Natural killer cell treated with Interleukin-12 subunit alpha and Interleukin-12 subunit beta and Interleukin-15 and Interleukin-18, amount 100 ng/mL, for 72 hours (primary cell): ENCODE results near the gene SLC16A8. TPM values are rescaled to one million over a fixed set of nuclear protein-coding genes. Genes with fewer than 3 reads are reported as not detected.
A peak's percentile ranks its signal among the peaks of the same experiment; 100 is the strongest.

Experiments
- ATAC-seq, 2 donors: fragments of 150-1000 bp; cut with Tn5 transposase in 1 of 2; sonication (Bioruptor Pico), chemical (Tn5 transposase) in 1 of 2; 2 replicates each; pipeline ENCODE4 v1.10.0; 2021
- DNase-seq: peaks from one replicate; pipeline ENCODE4 v3.0.0; 2022; ENCODE audit warnings: low spot score
- H3K27ac Mint-ChIP-seq, 2 donors: 1 replicate in 1 of 2; 2 replicates in 1 of 2; pipeline ENCODE4 v1.8.0; 2022; ENCODE audit warnings: mixed read lengths in 2 of 2, mild to moderate bottlenecking in 1 of 2, moderate library complexity in 1 of 2
- H3K27me3 Mint-ChIP-seq, 2 donors: 1 replicate in 1 of 2; 2 replicates in 1 of 2; pipeline ENCODE4 v1.8.0; 2022; ENCODE audit warnings: mixed read lengths in 2 of 2
- H3K36me3 Mint-ChIP-seq: one replicate; pipeline ENCODE4 v1.8.0; 2022; ENCODE audit warnings: mixed read lengths
- H3K4me1 Mint-ChIP-seq, 2 donors: 1 replicate in 1 of 2; 2 replicates in 1 of 2; pipeline ENCODE4 v1.8.0; 2022; ENCODE audit warnings: low read depth in 2 of 2, mixed read lengths in 2 of 2, mild to moderate bottlenecking in 1 of 2
- H3K4me3 Mint-ChIP-seq: one replicate; pipeline ENCODE4 v1.8.0; 2022; ENCODE audit warnings: mixed read lengths
- H3K9me3 Mint-ChIP-seq: 2 replicates; pipeline ENCODE4 v1.8.0; 2022; ENCODE audit warnings: mixed read lengths
- total RNA-seq, 2 donors: library from RNA; stranded (reverse); gene quantifications; one replicate each; pipeline ENCODE4 v1.2.3, GENCODE V29; 2022

The SLC16A8 gene
- under 1 TPM in 1 of 2 donors, not detected in 1; 0.50 TPM for total RNA-seq

- H3K27ac Mint-ChIP-seq: no peak within 1 kb of the TSS
- ATAC-seq: no peak
- DNase-seq: no peak
- H3K4me1 Mint-ChIP-seq: peaks cover 4% of the 10 kb centered on the region in 2 donors
- no peaks in the 10 kb centered on the region for H3K9me3 Mint-ChIP-seq
- no peak within 1 kb of the TSS for H3K4me3 Mint-ChIP-seq
- H3K36me3 Mint-ChIP-seq: no peaks in the 10 kb centered on the region
- peaks cover 0 to 2% of the 10 kb centered on the region in 2 donors for H3K27me3 Mint-ChIP-seq
These were observed at the start of gene SLC16A8 for GRCh38 chr22:38083931-38084631. Gene SLC16A8 (minus strand): TSS chr22:38084184. CDS start chr22:38082873, 1,311 bp downstream.

GRCh38 chr22:38133331-38133730, 49.3 kb upstream of the SLC16A8 start:
- peaks cover 4 to 14% of the 10 kb centered on the region in 2 donors for H3K4me1 Mint-ChIP-seq
- no peaks in the 10 kb centered on the region for H3K27me3 Mint-ChIP-seq
- H3K9me3 Mint-ChIP-seq: no peaks in the 10 kb centered on the region
- H3K4me3 Mint-ChIP-seq: no peak overlapping the region
- ATAC-seq (no peak), DNase-seq (no peak)
- H3K27ac Mint-ChIP-seq: no peak overlapping the region
- H3K36me3 Mint-ChIP-seq: no peaks in the 10 kb centered on the region

GRCh38 chr22:38132794-38133193, 48.8 kb upstream of the SLC16A8 start:
- Mint-ChIP-seq H3K4me3 (no peak overlapping the region), H3K4me1 (peaks cover 4 to 14% of the 10 kb centered on the region in 2 donors), H3K27ac (no peak overlapping the region), H3K27me3 (no peaks in the 10 kb centered on the region), H3K9me3 (no peaks in the 10 kb centered on the region), H3K36me3 (no peaks in the 10 kb centered on the region)
- ATAC-seq: no peak
- DNase-seq: no peak

GRCh38 chr22:38132136-38132535, 48.2 kb upstream of the SLC16A8 start:
- DNase-seq (no peak), ATAC-seq (no peak)
- Mint-ChIP-seq H3K27ac (no peak overlapping the region), H3K36me3 (no peaks in the 10 kb centered on the region), H3K27me3 (no peaks in the 10 kb centered on the region), H3K9me3 (no peaks in the 10 kb centered on the region), H3K4me3 (no peak overlapping the region), H3K4me1 (peaks cover 4 to 14% of the 10 kb centered on the region in 2 donors)

GRCh38 chr22:38131399-38131798, 47.4 kb upstream of the SLC16A8 start:
- ATAC-seq (no peak), DNase-seq (no peak)
- Mint-ChIP-seq H3K9me3 (no peaks in the 10 kb centered on the region), H3K36me3 (no peaks in the 10 kb centered on the region), H3K4me3 (no peak overlapping the region), H3K27me3 (no peaks in the 10 kb centered on the region), H3K27ac (no peak overlapping the region), H3K4me1 (peaks cover 4 to 11% of the 10 kb centered on the region in 2 donors)

GRCh38 chr22:38129856-38130255, 45.9 kb upstream of the SLC16A8 start:
- Mint-ChIP-seq H3K9me3 (no peaks in the 10 kb centered on the region), H3K27me3 (no peaks in the 10 kb centered on the region), H3K4me1 (peaks cover 0 to 4% of the 10 kb centered on the region in 2 donors), H3K4me3 (no peak overlapping the region), H3K27ac (no peak overlapping the region), H3K36me3 (no peaks in the 10 kb centered on the region)
- DNase-seq (no peak), ATAC-seq (no peak)

GRCh38 chr22:38129021-38129420, 45.0 kb upstream of the SLC16A8 start:
- H3K36me3 Mint-ChIP-seq: no peaks in the 10 kb centered on the region
- peaks cover 0 to 7% of the 10 kb centered on the region in 2 donors for H3K4me1 Mint-ChIP-seq

GRCh38 chr22:38127869-38128268, 43.9 kb upstream of the SLC16A8 start:
- DNase-seq: no peak
- Mint-ChIP-seq H3K36me3 (no peaks in the 10 kb centered on the region), H3K27ac (no peak overlapping the region), H3K4me3 (no peak overlapping the region), H3K27me3 (no peaks in the 10 kb centered on the region), H3K4me1 (peaks cover 0 to 7% of the 10 kb centered on the region in 2 donors), H3K9me3 (no peaks in the 10 kb centered on the region)
- no peak for ATAC-seq

More at GRCh38 chr22:38129021-38129420, 45.0 kb upstream of the SLC16A8 start:
- no peaks in the 10 kb centered on the region for H3K9me3 Mint-ChIP-seq
- no peak for ATAC-seq
- no peak overlapping the region for H3K27ac Mint-ChIP-seq
- H3K27me3 Mint-ChIP-seq: no peaks in the 10 kb centered on the region
- no peak overlapping the region for H3K4me3 Mint-ChIP-seq
- no peak for DNase-seq

GRCh38 chr22:38126928-38127668, 43.1 kb upstream of the SLC16A8 start:
- Mint-ChIP-seq H3K27me3 (no peaks in the 10 kb centered on the region), H3K4me1 (peaks cover 0 to 7% of the 10 kb centered on the region in 2 donors), H3K4me3 (no peak overlapping the region), H3K36me3 (no peaks in the 10 kb centered on the region), H3K27ac (peak overlapping the region in 1 of 2 donors; percentile 28), H3K9me3 (no peaks in the 10 kb centered on the region)
- ATAC-seq: no peak
- DNase-seq: peak; percentile 25

- Mint-ChIP-seq H3K27me3 (no peaks in the 10 kb centered on the region), H3K27ac (no peak overlapping the region), H3K9me3 (no peaks in the 10 kb centered on the region), H3K4me3 (no peak overlapping the region), H3K4me1 (peaks cover 0 to 7% of the 10 kb centered on the region in 2 donors), H3K36me3 (no peaks in the 10 kb centered on the region)
- DNase-seq (no peak), ATAC-seq (no peak)
These were observed 41.8 kb upstream of the SLC16A8 start for GRCh38 chr22:38125751-38126201.

GRCh38 chr22:38125038-38125610, 41.1 kb upstream of the SLC16A8 start:
- H3K9me3 Mint-ChIP-seq: no peaks in the 10 kb centered on the region
- H3K27ac Mint-ChIP-seq: no peak overlapping the region
- no peaks in the 10 kb centered on the region for H3K27me3 Mint-ChIP-seq
- peaks cover 0 to 7% of the 10 kb centered on the region in 2 donors for H3K4me1 Mint-ChIP-seq
- no peak overlapping the region for H3K4me3 Mint-ChIP-seq
- ATAC-seq (no peak), DNase-seq (no peak)
- H3K36me3 Mint-ChIP-seq: no peaks in the 10 kb centered on the region

- Mint-ChIP-seq H3K27ac (no peak overlapping the region), H3K36me3 (no peaks in the 10 kb centered on the region), H3K4me1 (peaks cover 0 to 7% of the 10 kb centered on the region in 2 donors), H3K9me3 (no peaks in the 10 kb centered on the region), H3K27me3 (no peaks in the 10 kb centered on the region), H3K4me3 (no peak overlapping the region)
- ATAC-seq (no peak), DNase-seq (no peak)
These were observed 40.4 kb upstream of the SLC16A8 start for GRCh38 chr22:38124236-38124974.

- Mint-ChIP-seq H3K4me1 (peaks cover 0 to 7% of the 10 kb centered on the region in 2 donors), H3K27ac (no peak overlapping the region), H3K4me3 (no peak overlapping the region), H3K9me3 (no peaks in the 10 kb centered on the region), H3K36me3 (no peaks in the 10 kb centered on the region), H3K27me3 (no peaks in the 10 kb centered on the region)
- ATAC-seq: no peak
- no peak for DNase-seq
These were observed 38.6 kb upstream of the SLC16A8 start for GRCh38 chr22:38122616-38123015.
